Omental fat pad (tissue), 4 donors: ENCODE measurements around the gene MCM3AP. TPM values are rescaled to one million over a fixed set of nuclear protein-coding genes. Genes with fewer than 3 reads are reported as not detected.

ENCODE experiments used
- ATAC-seq: fragments of 150-250 bp; one replicate; pipeline ENCODE4 v1.9.1; 2016; ENCODE audit warnings: mild to moderate bottlenecking, moderate library complexity; ENCODE audit not compliant: low FRiP score
- DNase-seq: peaks from one replicate; pipeline ENCODE4 v3.0.0-alpha.2; 2019; ENCODE audit warnings: low spot score
- total RNA-seq, 4 donors: library from RNA; depleted of rRNA; stranded (reverse); fragments of >200 nt; gene quantifications; one replicate each; pipeline ENCODE4 v1.1.0, GENCODE V29; 2016
- TF ChIP-seq, protein P1 (sequence below), 3 donors: fragments of 450-650 bp; IDR thresholded peaks; one replicate each; pipeline ENCODE4 v1.5.1; 2016 to 2017; ENCODE audit warnings: antibody characterized with exemption in 3 of 3, mild to moderate bottlenecking in 3 of 3, moderate library complexity in 2 of 3

The MCM3AP gene
- total RNA-seq, 4 donors from 2014 or later, result 63.8 to 129 (median 76.6) TPM

DNA sequence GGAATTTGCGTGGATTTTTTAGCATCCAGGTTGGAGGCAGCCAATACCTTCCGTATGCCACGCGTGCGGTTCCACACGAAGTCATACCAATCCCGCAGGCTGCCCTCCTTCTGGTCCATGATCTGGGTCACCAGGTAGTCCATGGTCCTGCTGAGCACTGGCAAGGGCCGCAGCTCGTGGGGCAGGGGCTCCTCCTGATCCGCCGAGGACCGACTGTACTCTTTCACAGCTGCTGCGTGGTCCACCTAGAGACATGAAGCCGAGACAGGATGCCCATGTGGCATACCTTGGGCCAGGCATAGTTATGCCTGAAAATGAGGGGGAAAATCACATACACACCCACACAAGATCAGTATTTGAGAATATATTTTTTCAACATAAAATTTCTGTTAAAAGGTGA is 12.1 kb downstream of the MCM3AP start:
- TF ChIP-seq, protein P1, sequence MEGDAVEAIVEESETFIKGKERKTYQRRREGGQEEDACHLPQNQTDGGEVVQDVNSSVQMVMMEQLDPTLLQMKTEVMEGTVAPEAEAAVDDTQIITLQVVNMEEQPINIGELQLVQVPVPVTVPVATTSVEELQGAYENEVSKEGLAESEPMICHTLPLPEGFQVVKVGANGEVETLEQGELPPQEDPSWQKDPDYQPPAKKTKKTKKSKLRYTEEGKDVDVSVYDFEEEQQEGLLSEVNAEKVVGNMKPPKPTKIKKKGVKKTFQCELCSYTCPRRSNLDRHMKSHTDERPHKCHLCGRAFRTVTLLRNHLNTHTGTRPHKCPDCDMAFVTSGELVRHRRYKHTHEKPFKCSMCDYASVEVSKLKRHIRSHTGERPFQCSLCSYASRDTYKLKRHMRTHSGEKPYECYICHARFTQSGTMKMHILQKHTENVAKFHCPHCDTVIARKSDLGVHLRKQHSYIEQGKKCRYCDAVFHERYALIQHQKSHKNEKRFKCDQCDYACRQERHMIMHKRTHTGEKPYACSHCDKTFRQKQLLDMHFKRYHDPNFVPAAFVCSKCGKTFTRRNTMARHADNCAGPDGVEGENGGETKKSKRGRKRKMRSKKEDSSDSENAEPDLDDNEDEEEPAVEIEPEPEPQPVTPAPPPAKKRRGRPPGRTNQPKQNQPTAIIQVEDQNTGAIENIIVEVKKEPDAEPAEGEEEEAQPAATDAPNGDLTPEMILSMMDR (IDR thresholded peaks at IDR 0.05), result no peak
- ATAC-seq (no peak), DNase-seq (no peak)

DNA sequence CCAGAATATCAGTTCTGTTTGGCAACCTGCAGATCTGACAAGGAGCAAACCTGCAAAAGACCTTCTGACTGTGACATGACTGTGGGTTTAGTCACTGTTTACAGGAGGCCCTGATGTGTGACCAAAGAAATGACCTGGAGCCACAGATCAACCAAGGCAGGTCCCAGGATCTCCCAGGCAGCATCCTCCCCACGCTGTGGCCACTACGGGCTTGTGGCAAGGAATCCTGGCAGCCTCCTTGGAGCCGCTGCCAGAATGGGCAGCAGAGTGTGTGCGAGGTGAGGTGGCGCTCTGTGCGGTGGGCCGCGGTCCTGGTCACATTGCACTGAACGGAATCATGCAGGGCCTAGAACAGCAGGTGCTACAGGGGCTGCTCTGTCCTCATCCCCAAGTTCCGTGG is 15.9 kb downstream of the MCM3AP start:
- DNase-seq, result no peak
- TF ChIP-seq, protein P1 (IDR thresholded peaks at IDR 0.05), result no peak
- no peak for ATAC-seq

DNA sequence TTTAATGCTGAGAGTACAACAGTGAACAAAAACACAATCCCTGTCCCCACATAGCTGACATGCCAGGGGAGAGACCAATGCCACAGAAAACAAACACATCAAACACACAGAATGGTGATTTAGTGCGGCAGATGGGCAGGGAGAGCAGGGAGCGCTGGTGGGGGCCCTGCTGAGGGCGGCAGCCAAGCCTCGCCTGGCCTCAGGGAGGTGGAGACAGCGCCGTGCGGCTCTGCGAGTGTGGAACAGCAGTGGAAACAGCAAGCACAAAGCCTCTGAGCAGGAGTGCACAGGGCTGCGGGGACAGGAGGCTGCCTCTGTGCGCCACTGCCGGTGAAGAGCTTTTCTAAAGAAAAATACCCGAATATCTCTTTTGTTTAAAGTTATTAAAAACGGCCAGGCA is 17.0 kb downstream of the MCM3AP start:
- DNase-seq, result no peak
- ATAC-seq, result no peak
- TF ChIP-seq, protein P1 (IDR thresholded peaks at IDR 0.05), result no peak

DNA sequence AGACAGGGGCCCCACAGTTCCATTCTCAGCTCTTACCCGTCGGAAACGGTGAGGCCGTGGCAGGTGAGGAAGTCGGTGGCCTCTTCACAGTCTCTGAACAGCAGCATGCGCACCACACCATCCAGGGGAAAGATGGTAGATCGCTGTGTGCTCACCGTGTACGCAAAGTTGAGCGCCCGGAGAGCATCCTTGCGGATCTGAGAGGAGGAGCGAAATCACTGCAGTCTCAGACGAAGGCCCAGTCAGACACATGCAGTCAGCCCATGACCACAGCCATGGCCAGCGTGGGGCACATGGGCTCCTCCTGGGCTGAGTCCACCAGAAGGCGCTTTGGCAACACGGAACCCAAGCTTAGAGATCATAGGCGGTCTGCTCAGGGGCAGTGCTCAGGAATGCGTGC is 18.5 kb downstream of the MCM3AP start:
- TF ChIP-seq, protein P1 (IDR thresholded peaks at IDR 0.05), result no peak
- DNase-seq (no peak), ATAC-seq (no peak)

DNA sequence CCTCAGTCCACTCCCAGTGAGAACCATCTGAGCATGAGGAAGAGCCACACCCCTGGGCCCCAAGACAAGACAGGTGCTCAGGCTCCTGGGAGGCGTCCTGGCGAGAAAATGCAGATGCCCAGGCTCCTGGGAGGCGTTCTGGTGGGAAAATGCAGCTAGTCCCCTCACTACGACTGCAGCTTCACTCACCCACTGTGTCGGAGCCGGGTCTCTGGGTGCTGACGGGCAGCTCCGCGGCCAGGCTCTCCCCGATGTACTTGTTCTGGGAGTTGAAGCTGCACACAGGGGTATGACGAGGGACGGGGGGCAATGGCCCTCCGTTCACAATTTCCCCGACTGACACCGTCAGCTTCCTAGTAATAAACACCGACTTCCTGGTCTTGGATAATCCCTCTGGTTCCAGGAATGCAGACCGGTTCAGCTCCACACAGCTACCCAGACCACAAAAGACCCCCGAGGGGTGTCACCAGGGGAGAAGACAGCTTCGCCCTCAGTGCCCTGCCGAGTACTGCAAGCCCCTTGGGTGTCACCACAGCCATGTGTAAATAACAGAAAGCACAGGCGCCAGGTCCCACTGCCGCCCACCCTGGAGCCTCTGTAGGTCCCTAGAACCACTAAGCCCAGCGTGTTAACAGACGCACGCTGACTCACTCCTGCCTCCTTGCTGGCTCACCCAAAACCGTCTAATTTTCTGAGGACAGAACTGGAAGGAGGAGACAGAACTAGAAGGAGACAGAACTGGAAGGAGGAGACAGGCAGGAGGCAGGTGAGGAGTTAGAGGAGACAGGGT is 19.5 kb downstream of the MCM3AP start:
- TF ChIP-seq, protein P1 (IDR thresholded peaks at IDR 0.05), result no peak
- ATAC-seq (no peak), DNase-seq (no peak)

DNA sequence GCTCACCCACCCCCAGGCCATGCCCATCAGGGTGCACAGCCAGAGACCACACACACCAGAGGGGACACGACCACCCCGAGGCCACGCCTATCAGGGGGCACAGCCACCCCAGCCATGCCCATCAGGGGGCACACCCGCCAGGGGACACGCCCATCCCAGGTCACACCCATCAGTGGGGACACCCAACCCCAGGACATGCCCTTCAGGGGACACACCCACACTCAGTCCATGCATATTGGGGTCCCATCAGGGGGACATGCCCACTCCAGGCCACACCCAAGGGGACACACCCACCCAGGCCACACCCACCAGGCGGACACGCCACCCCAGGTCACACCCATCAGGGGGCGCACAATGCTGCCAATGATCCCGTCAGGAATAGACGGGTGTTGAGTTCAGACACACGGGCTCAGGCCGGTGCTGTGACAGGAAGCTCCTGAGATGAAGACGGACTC is 20.7 kb downstream of the MCM3AP start:
- DNase-seq, result no peak
- ATAC-seq, result peak; percentile 37
- TF ChIP-seq, protein P1 (IDR thresholded peaks at IDR 0.05), result no peak
